Loucy (cell line): ENCODE results near the gene EID2.

Experiments used
- H2AFZ ChIP-seq: fragments of 200-600 bp; sonication (generic); 2 replicates; pipeline ENCODE4 v1.6.0; 2016; ENCODE audit warnings: antibody characterized with exemption, mild to moderate bottlenecking, low read length, moderate library complexity
- H3F3A ChIP-seq: fragments of 200-600 bp; 2 replicates; pipeline ENCODE4 v1.6.0; 2016; ENCODE audit warnings: antibody characterized with exemption, low read depth, mild to moderate bottlenecking
- H3K27me3 ChIP-seq: fragments of 200-600 bp; sonication (generic); 2 replicates; pipeline ENCODE4 v1.6.1; 2014; ENCODE audit warnings: low read length, mild to moderate bottlenecking; ENCODE audit not compliant: insufficient read depth, poor library complexity, severe bottlenecking
- H3K36me3 ChIP-seq: fragments of 200-600 bp; sonication (generic); 2 replicates; pipeline ENCODE4 v1.6.1; 2016; ENCODE audit warnings: low read length; ENCODE audit not compliant: insufficient read depth
- H3K4me1 ChIP-seq: fragments of 200-600 bp; sonication (generic); 2 replicates; pipeline ENCODE4 v1.5.1; 2014; ENCODE audit warnings: low read length, mild to moderate bottlenecking; ENCODE audit not compliant: insufficient read depth, poor library complexity, severe bottlenecking
- H3K4me2 ChIP-seq: fragments of 200-600 bp; sonication (generic); 2 replicates; pipeline ENCODE4 v1.6.0; 2014; ENCODE audit warnings: antibody characterized with exemption, low read length, low read depth, mild to moderate bottlenecking; ENCODE audit not compliant: poor library complexity, severe bottlenecking
- H3K4me3 ChIP-seq: fragments of 200-600 bp; sonication (generic); 2 replicates; pipeline ENCODE4 v1.5.1; 2014; ENCODE audit warnings: low read length, mild to moderate bottlenecking, mixed read lengths; ENCODE audit not compliant: poor library complexity, severe bottlenecking
- H3K79me2 ChIP-seq: fragments of 200-600 bp; sonication (generic); 2 replicates; pipeline ENCODE4 v1.6.1; 2014; ENCODE audit warnings: low read length; ENCODE audit not compliant: insufficient read depth
- H3K9ac ChIP-seq: fragments of 200-600 bp; sonication (generic); 2 replicates; pipeline ENCODE4 v1.6.0; 2014; ENCODE audit warnings: mild to moderate bottlenecking, low read depth, low read length, moderate library complexity; ENCODE audit not compliant: poor library complexity, severe bottlenecking
- H3K9me2 ChIP-seq: fragments of 200-600 bp; sonication (generic); replicated peaks from 2 replicates; pipeline ENCODE4 v1.6.1; 2016; ENCODE audit warnings: low read depth, low read length, mixed read lengths
- H3K9me3 ChIP-seq: fragments of 200-600 bp; sonication (generic); 2 replicates; pipeline ENCODE4 v1.6.1; 2014; ENCODE audit warnings: mild to moderate bottlenecking, antibody characterized with exemption, low read length, low read depth; ENCODE audit not compliant: insufficient read depth
- H4K20me1 ChIP-seq: fragments of 200-600 bp; sonication (generic); 2 replicates; pipeline ENCODE4 v1.6.0; 2014; ENCODE audit warnings: antibody characterized with exemption, low read length, mild to moderate bottlenecking; ENCODE audit not compliant: insufficient read depth, poor library complexity, severe bottlenecking
- CTCF ChIP-seq: fragments of 200-600 bp; sonication (generic); conservative IDR thresholded peaks from 2 replicates; pipeline ENCODE4 v1.5.1; 2014; ENCODE audit warnings: mild to moderate bottlenecking, antibody characterized with exemption, low read length
- EZH2phosphoT487 ChIP-seq: fragments of 200-600 bp; IDR thresholded peaks from 2 replicates; pipeline ENCODE4 v1.6.1; 2018; ENCODE audit warnings: antibody characterized with exemption, mild to moderate bottlenecking, moderate library complexity, borderline replicate concordance

EID2 gene

GRCh38 chr19:39566064-39566463 lies 26.1 kb upstream of the EID2 start:
- no peak overlapping the region for H3K4me3 ChIP-seq
- H3K9me2 ChIP-seq: no peaks in the 10 kb centered on the region
- H3K4me2 ChIP-seq: no peak overlapping the region
- no peaks in the 10 kb centered on the region for H3K27me3 ChIP-seq
- H4K20me1 ChIP-seq: no peaks in the 10 kb centered on the region
- no peak overlapping the region for H3K9ac ChIP-seq
- H3K9me3 ChIP-seq: no peaks in the 10 kb centered on the region
- H3K4me1 ChIP-seq: no peaks in the 10 kb centered on the region
- no peaks in the 10 kb centered on the region for H3K79me2 ChIP-seq
- no peaks in the 10 kb centered on the region for H3F3A ChIP-seq
- TF ChIP-seq CTCF (no peak), EZH2phosphoT487 (no peak)
- no peak overlapping the region for H2AFZ ChIP-seq
- H3K36me3 ChIP-seq: no peaks in the 10 kb centered on the region

GRCh38 chr19:39563408-39563807 lies 23.4 kb upstream of the EID2 start:
- H3K9me2 ChIP-seq: no peaks in the 10 kb centered on the region
- no peaks in the 10 kb centered on the region for H3F3A ChIP-seq
- no peak overlapping the region for H3K4me2 ChIP-seq
- no peaks in the 10 kb centered on the region for H3K4me1 ChIP-seq
- TF ChIP-seq CTCF (no peak), EZH2phosphoT487 (no peak)
- H3K9ac ChIP-seq: no peak overlapping the region
- H4K20me1 ChIP-seq: no peaks in the 10 kb centered on the region
- no peak overlapping the region for H3K4me3 ChIP-seq
- H3K79me2 ChIP-seq: no peaks in the 10 kb centered on the region
- no peak overlapping the region for H2AFZ ChIP-seq
- no peaks in the 10 kb centered on the region for H3K36me3 ChIP-seq
- H3K9me3 ChIP-seq: no peaks in the 10 kb centered on the region
- H3K27me3 ChIP-seq: no peaks in the 10 kb centered on the region

GRCh38 chr19:39558624-39559117 lies 18.7 kb upstream of the EID2 start:
- H3K4me2 ChIP-seq: peak overlapping the region; percentile 72

More at GRCh38 chr19:39558624-39559117, 18.7 kb upstream of the EID2 start:
- H3K36me3 ChIP-seq: no peaks in the 10 kb centered on the region
- no peaks in the 10 kb centered on the region for H3K9me3 ChIP-seq
- H3K9me2 ChIP-seq: no peaks in the 10 kb centered on the region
- peaks cover 8% of the 10 kb centered on the region for H3K4me1 ChIP-seq
- no peak for TF ChIP-seq EZH2phosphoT487
- TF ChIP-seq CTCF: no peak
- no peaks in the 10 kb centered on the region for H3K79me2 ChIP-seq
- no peak overlapping the region for H3K9ac ChIP-seq
- H3F3A ChIP-seq: no peaks in the 10 kb centered on the region
- H4K20me1 ChIP-seq: no peaks in the 10 kb centered on the region
- H2AFZ ChIP-seq: peak overlapping the region; percentile 77; the same call in 1 of the 2 replicates
- peak overlapping the region; percentile 51 for H3K4me3 ChIP-seq
- no peaks in the 10 kb centered on the region for H3K27me3 ChIP-seq
